ENCODE data around the gene BTNL2.

BTNL2 gene

DNA sequence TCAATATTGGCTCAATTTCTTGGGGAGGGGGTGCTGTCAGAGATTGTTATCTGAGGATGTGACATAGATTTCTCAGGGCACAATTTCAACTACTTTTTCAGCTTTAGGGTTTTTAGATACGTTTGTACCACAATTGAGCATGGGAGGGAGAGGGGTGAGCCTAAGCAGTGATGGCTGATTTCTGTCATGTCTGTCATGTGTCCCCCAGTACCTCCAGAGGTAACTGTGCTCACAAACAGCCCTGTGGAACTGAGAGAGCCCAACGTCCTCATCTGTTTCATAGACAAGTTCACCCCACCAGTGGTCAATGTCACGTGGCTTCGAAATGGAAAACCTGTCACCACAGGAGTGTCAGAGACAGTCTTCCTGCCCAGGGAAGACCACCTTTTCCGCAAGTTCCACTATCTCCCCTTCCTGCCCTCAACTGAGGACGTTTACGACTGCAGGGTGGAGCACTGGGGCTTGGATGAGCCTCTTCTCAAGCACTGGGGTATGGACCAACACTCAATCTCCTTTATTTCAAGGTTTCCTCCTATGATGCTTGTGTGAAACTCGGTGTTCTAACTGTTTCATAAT, 36.1 kb upstream of the BTNL2 start:
- TF ChIP-seq, protein P1, sequence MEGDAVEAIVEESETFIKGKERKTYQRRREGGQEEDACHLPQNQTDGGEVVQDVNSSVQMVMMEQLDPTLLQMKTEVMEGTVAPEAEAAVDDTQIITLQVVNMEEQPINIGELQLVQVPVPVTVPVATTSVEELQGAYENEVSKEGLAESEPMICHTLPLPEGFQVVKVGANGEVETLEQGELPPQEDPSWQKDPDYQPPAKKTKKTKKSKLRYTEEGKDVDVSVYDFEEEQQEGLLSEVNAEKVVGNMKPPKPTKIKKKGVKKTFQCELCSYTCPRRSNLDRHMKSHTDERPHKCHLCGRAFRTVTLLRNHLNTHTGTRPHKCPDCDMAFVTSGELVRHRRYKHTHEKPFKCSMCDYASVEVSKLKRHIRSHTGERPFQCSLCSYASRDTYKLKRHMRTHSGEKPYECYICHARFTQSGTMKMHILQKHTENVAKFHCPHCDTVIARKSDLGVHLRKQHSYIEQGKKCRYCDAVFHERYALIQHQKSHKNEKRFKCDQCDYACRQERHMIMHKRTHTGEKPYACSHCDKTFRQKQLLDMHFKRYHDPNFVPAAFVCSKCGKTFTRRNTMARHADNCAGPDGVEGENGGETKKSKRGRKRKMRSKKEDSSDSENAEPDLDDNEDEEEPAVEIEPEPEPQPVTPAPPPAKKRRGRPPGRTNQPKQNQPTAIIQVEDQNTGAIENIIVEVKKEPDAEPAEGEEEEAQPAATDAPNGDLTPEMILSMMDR (IDR thresholded peaks at IDR 0.05; ENCODE audit: poor library complexity, severe bottlenecking) = no peak
- no peak overlapping the region for H3K4me3 ChIP-seq (ENCODE audit: severe bottlenecking)
- peaks cover 3% of the 10 kb centered on the region for H3K27me3 ChIP-seq (ENCODE audit: insufficient read depth, poor library complexity, severe bottlenecking)
- no peaks in the 10 kb centered on the region for H3K9me3 ChIP-seq (ENCODE audit: severe bottlenecking)
- H3K27ac ChIP-seq (ENCODE audit: poor library complexity, severe bottlenecking) = no peak overlapping the region
- ATAC-seq (ENCODE audit: low read depth) (no peak), DNase-seq (ENCODE audit: low spot score) (no peak)
- no peaks in the 10 kb centered on the region for H3K4me1 ChIP-seq (ENCODE audit: insufficient read depth, poor library complexity, severe bottlenecking)
- no peaks in the 10 kb centered on the region for H3K36me3 ChIP-seq (ENCODE audit: low read depth)

DNA sequence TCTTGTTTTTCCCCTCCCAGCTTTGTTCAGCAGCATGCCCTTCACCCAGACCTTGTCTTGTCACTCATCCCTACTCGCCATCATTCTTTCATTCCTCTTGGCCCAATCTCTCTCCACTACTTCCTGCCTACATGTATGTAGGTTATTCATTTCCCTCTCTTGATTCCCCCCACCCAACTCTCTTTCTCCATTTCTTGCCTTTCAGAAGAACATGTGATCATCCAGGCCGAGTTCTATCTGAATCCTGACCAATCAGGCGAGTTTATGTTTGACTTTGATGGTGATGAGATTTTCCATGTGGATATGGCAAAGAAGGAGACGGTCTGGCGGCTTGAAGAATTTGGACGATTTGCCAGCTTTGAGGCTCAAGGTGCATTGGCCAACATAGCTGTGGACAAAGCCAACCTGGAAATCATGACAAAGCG, 35.3 kb upstream of the BTNL2 start:
- ATAC-seq (ENCODE audit: low read depth) = no peak
- no peak for DNase-seq (ENCODE audit: low spot score)
- H3K36me3 ChIP-seq (ENCODE audit: low read depth) = no peaks in the 10 kb centered on the region

GRCh38 chr6:32439602-32440214, 32.7 kb upstream of the BTNL2 start, which contains the start of gene HLA-DRA:
TSS of gene HLA-DRA (plus strand) at chr6:32439887. CDS start at chr6:32439951, 64 bp downstream.
- ATAC-seq (ENCODE audit: low read depth) (peak; percentile 54; the same call in 1 of the 3 replicates), DNase-seq (ENCODE audit: low spot score) (no peak)
- H3K4me1 ChIP-seq (ENCODE audit: insufficient read depth, poor library complexity, severe bottlenecking) = no peaks in the 10 kb centered on the region
- H3K27me3 ChIP-seq (ENCODE audit: insufficient read depth, poor library complexity, severe bottlenecking) = peaks cover 5% of the 10 kb centered on the region
- H3K4me3 ChIP-seq (ENCODE audit: severe bottlenecking) = no peak within 1 kb of the TSS
- TF ChIP-seq, protein P1 (IDR thresholded peaks at IDR 0.05; ENCODE audit: poor library complexity, severe bottlenecking) = no peak
- H3K36me3 ChIP-seq (ENCODE audit: low read depth) = no peaks in the 10 kb centered on the region
- H3K27ac ChIP-seq (ENCODE audit: poor library complexity, severe bottlenecking) = no peak within 1 kb of the TSS
- H3K9me3 ChIP-seq (ENCODE audit: severe bottlenecking) = no peaks in the 10 kb centered on the region

More for the DNA sequence above, 35.3 kb upstream of the BTNL2 start:
- TF ChIP-seq, protein P1 (IDR thresholded peaks at IDR 0.05; ENCODE audit: poor library complexity, severe bottlenecking) = no peak
- H3K4me3 ChIP-seq (ENCODE audit: severe bottlenecking) = no peak overlapping the region
- H3K9me3 ChIP-seq (ENCODE audit: severe bottlenecking) = no peaks in the 10 kb centered on the region
- peaks cover 8% of the 10 kb centered on the region for H3K27me3 ChIP-seq (ENCODE audit: insufficient read depth, poor library complexity, severe bottlenecking)
- no peak overlapping the region for H3K27ac ChIP-seq (ENCODE audit: poor library complexity, severe bottlenecking)
- no peaks in the 10 kb centered on the region for H3K4me1 ChIP-seq (ENCODE audit: insufficient read depth, poor library complexity, severe bottlenecking)

GRCh38 chr6:32439139-32439538, 32.2 kb upstream of the BTNL2 start:
- Histone ChIP-seq H3K36me3 (ENCODE audit: low read depth) (no peaks in the 10 kb centered on the region), H3K9me3 (ENCODE audit: severe bottlenecking) (no peaks in the 10 kb centered on the region), H3K4me1 (ENCODE audit: insufficient read depth, poor library complexity, severe bottlenecking) (no peaks in the 10 kb centered on the region), H3K27ac (ENCODE audit: poor library complexity, severe bottlenecking) (no peak overlapping the region), H3K4me3 (ENCODE audit: severe bottlenecking) (no peak overlapping the region), H3K27me3 (ENCODE audit: insufficient read depth, poor library complexity, severe bottlenecking) (peaks cover 5% of the 10 kb centered on the region)
- DNase-seq (ENCODE audit: low spot score) (no peak), ATAC-seq (ENCODE audit: low read depth) (no peak)
- TF ChIP-seq, protein P1 (IDR thresholded peaks at IDR 0.05; ENCODE audit: poor library complexity, severe bottlenecking) = no peak

All from RWPE2 (cell line).